GM12875 (cell line): Measurements from ENCODE around the gene GABBR1.

Source experiments
- H3K4me3 ChIP-seq: one replicate; pipeline ENCODE4 v1.5.1; 2011; ENCODE audit warnings: low read depth, low read length, control low read depth
- CTCF ChIP-seq: IDR thresholded peaks from 2 replicates; pipeline ENCODE4 v1.5.1; 2011; ENCODE audit warnings: low read depth, mild to moderate bottlenecking, control low read depth, inconsistent platforms, low read length, moderate library complexity, borderline replicate concordance; ENCODE audit not compliant: insufficient read depth

GABBR1 gene

DNA sequence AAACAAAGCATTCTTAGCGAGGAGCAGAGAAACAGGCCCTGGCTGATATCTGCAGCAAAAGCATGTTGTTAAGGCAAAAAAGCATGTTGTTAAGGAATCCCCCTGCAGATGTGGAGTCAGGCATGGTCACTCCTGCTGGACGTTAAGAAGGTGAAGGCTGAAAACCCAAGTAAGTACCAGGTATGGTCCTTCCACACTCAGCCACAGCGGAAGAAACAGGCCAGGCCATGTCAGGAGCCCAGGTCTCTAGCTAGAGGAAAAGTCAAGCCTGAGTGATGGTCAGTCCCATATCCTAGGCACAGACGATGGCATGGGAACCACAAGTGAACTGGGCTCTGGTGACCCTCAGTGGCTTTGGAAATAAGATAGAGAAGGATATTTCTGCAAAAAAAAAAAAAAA lies 112.8 kb downstream of the GABBR1 start:
- no peak overlapping the region for H3K4me3 ChIP-seq
- no peak for TF ChIP-seq CTCF

GRCh38 chr6:29519291-29520010 lies 113.5 kb downstream of the GABBR1 start:
- H3K4me3 ChIP-seq: no peak overlapping the region
- TF ChIP-seq CTCF: no peak

GRCh38 chr6:29517728-29518440 lies 115.1 kb downstream of the GABBR1 start:
- no peak overlapping the region for H3K4me3 ChIP-seq
- no peak for TF ChIP-seq CTCF

GRCh38 chr6:29517245-29517644 lies 115.7 kb downstream of the GABBR1 start:
- no peak for TF ChIP-seq CTCF
- no peak overlapping the region for H3K4me3 ChIP-seq

DNA sequence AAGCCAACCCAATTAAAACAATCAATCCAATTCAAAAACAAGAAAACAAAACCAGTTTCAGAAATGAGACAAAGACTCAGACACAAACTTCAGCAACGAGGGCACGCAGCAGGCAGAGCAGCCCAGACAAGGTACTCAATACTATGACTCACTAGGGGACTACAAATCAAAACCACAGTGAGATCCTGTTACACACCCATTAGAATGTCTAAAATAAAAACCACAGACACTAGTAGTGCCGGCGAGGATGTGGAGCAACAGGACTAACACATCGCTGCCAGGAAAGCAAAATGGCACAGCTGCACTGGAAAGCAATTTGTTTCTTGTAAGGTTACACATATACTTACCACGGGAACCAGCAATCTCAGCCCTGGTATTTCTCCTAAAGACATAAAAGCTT lies 116.9 kb downstream of the GABBR1 start:
- no peak for TF ChIP-seq CTCF
- no peak overlapping the region for H3K4me3 ChIP-seq

DNA sequence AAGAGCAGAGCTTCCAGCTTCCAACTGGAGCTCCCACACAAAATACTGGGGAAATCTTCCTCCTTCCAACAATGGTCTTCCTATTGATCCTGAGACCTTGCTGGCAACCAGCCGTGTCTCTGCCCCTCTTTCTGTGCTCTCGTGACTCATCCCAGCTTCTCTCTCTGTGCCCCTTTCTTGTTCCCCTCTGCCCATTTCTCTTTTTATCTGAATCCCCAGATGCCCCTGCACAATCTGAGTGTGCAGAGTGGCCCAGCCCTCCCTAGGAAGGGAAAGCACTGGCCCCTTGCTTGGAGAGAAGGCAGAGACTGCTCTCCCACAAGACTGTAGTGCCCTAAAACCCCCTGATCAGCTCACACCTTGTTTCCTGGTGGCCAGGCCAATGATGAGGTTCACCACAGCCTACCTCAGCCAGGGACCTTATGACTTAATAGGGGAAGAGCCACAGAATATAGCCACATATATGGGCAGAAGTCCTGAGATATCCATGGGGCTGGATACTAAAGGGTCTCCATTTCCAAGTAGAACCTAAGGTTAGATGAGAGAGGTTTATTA lies 122.2 kb downstream of the GABBR1 start:
- no peak overlapping the region for H3K4me3 ChIP-seq
- TF ChIP-seq CTCF: no peak
